Thyroid gland (tissue), 4 donors: Measurements from ENCODE around the gene B3GALT6.

Experiments
- POLR2A ChIP-seq, 2 donors: fragments of 450-650 bp; IDR thresholded peaks; one replicate each; pipeline ENCODE4 v1.6.1; 2017; ENCODE audit warnings: antibody characterized with exemption in 2 of 2, mild to moderate bottlenecking in 2 of 2, moderate library complexity in 1 of 2
- TF ChIP-seq, protein P1 (sequence below), 6 experiments: fragments of 200-600 bp in 3 of 6; fragments of 450-650 bp in 3 of 6; sonication (generic) in 3 of 6; IDR thresholded peaks; one replicate each; pipeline ENCODE4 v1.5.1; 2016 to 2019; ENCODE audit warnings: antibody characterized with exemption in 6 of 6, mild to moderate bottlenecking in 2 of 6, inconsistent platforms in 1 of 6, moderate library complexity in 1 of 6

DNA sequence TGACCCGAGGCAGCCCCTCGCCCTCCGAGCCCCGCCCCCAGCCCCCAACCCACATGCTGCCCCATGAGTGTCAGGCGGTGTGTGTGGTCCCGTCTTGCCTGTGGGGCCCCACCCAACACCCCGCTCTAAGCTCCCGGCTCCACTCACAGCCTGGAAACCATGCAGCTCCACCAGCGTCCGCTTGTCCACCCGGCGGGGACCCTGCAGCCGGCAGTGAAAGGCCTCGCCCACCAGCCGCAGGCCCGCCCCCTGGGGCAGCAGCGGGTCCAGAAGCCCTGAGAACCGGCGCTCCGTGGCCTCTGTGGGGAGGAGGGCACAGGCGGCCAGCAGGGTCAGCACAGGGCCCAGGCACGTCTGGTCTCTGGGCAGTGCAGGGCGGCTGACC, 11.8 kb downstream of the B3GALT6 start:
- TF ChIP-seq, protein P1, sequence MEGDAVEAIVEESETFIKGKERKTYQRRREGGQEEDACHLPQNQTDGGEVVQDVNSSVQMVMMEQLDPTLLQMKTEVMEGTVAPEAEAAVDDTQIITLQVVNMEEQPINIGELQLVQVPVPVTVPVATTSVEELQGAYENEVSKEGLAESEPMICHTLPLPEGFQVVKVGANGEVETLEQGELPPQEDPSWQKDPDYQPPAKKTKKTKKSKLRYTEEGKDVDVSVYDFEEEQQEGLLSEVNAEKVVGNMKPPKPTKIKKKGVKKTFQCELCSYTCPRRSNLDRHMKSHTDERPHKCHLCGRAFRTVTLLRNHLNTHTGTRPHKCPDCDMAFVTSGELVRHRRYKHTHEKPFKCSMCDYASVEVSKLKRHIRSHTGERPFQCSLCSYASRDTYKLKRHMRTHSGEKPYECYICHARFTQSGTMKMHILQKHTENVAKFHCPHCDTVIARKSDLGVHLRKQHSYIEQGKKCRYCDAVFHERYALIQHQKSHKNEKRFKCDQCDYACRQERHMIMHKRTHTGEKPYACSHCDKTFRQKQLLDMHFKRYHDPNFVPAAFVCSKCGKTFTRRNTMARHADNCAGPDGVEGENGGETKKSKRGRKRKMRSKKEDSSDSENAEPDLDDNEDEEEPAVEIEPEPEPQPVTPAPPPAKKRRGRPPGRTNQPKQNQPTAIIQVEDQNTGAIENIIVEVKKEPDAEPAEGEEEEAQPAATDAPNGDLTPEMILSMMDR (IDR thresholded peaks at IDR 0.05) = no peak
- TF ChIP-seq POLR2A (IDR thresholded peaks at IDR 0.05) = no peak
